OCI-LY1 (cell line): ENCODE measurements around the gene MIS18A.

ENCODE experiments used
- H2AFZ ChIP-seq: fragments of 200-600 bp; sonication (generic), shearing (Covaris generic); 2 replicates; pipeline ENCODE4 v1.6.0; 2014; ENCODE audit warnings: antibody characterized with exemption, mild to moderate bottlenecking, low read length
- H3F3A ChIP-seq: fragments of 200-600 bp; sonication (generic), shearing (Covaris generic); 2 replicates; pipeline ENCODE4 v1.6.0; 2014; ENCODE audit warnings: mild to moderate bottlenecking, antibody characterized with exemption, low read length, moderate library complexity; ENCODE audit not compliant: insufficient read depth
- H3K27ac ChIP-seq: fragments of 200-600 bp; sonication (generic); 2 replicates; pipeline ENCODE4 v1.5.1; 2014; ENCODE audit warnings: low read length, mixed run types, mild to moderate bottlenecking, low read depth; ENCODE audit not compliant: poor library complexity, severe bottlenecking
- H3K27me3 ChIP-seq: fragments of 200-600 bp; sonication (generic); 2 replicates; pipeline ENCODE4 v1.6.0; 2014; ENCODE audit warnings: antibody characterized with exemption, mild to moderate bottlenecking, low read length, moderate library complexity; ENCODE audit not compliant: insufficient read depth
- H3K36me3 ChIP-seq: fragments of 200-600 bp; sonication (generic); 2 replicates; pipeline ENCODE4 v1.6.1; 2014; ENCODE audit warnings: mild to moderate bottlenecking, antibody characterized with exemption, low read length, moderate library complexity, mixed read lengths; ENCODE audit not compliant: insufficient read depth
- H3K4me1 ChIP-seq: fragments of 200-600 bp; sonication (generic); 2 replicates; pipeline ENCODE4 v1.5.1; 2014; ENCODE audit warnings: mild to moderate bottlenecking, low read length, moderate library complexity; ENCODE audit not compliant: insufficient read depth, severe bottlenecking
- H3K4me2 ChIP-seq: fragments of 200-600 bp; sonication (generic), shearing (Covaris generic); 2 replicates; pipeline ENCODE4 v1.6.1; 2014; ENCODE audit warnings: low read length
- H3K4me3 ChIP-seq: fragments of 200-600 bp; sonication (generic); 2 replicates; pipeline ENCODE4 v1.5.1; 2014; ENCODE audit warnings: low read length, low read depth, mild to moderate bottlenecking, mixed read lengths; ENCODE audit not compliant: poor library complexity, severe bottlenecking
- H3K79me2 ChIP-seq: fragments of 200-600 bp; shearing (Covaris generic); 2 replicates; pipeline ENCODE4 v1.6.1; 2016; ENCODE audit warnings: mixed run types, low read length, mixed read lengths; ENCODE audit not compliant: insufficient read depth
- H3K9ac ChIP-seq: fragments of 200-600 bp; sonication (generic), shearing (Covaris generic); 2 replicates; pipeline ENCODE4 v1.6.1; 2014; ENCODE audit warnings: mild to moderate bottlenecking, low read length, mixed read lengths
- H3K9me2 ChIP-seq: fragments of 200-600 bp; sonication (generic), shearing (Covaris generic); 2 replicates; pipeline ENCODE4 v1.6.1; 2014; ENCODE audit warnings: low read depth, mild to moderate bottlenecking, low read length, mixed read lengths
- H3K9me3 ChIP-seq: fragments of 200-600 bp; shearing (Covaris generic); 2 replicates; pipeline ENCODE4 v1.6.1; 2014; ENCODE audit warnings: low read length, mixed read lengths
- H4K20me1 ChIP-seq: fragments of 200-600 bp; sonication (generic), shearing (Covaris generic); 2 replicates; pipeline ENCODE4 v1.6.0; 2016; ENCODE audit warnings: mild to moderate bottlenecking, low read length; ENCODE audit not compliant: insufficient read depth
- CTCF ChIP-seq: fragments of 200-600 bp; sonication (generic), shearing (Covaris generic); IDR thresholded peaks from 2 replicates; pipeline ENCODE4 v1.5.1; 2017; ENCODE audit warnings: mild to moderate bottlenecking, antibody characterized with exemption, low read length, moderate library complexity, mixed read lengths
- EZH2 ChIP-seq: fragments of 200-600 bp; sonication (generic), shearing (Covaris generic); IDR thresholded peaks from 2 replicates; pipeline ENCODE4 v1.8.0; 2017; ENCODE audit warnings: borderline replicate concordance, mixed run types, mild to moderate bottlenecking, antibody characterized with exemption, low read length, moderate library complexity, mixed read lengths

The MIS18A gene

GRCh38 chr21:32282992-32283391, 4.1 kb upstream of the MIS18A start:
- no peak overlapping the region for H3K27ac ChIP-seq

GRCh38 chr21:32281531-32281930, 2.7 kb upstream of the MIS18A start:
- TF ChIP-seq CTCF (no peak), EZH2 (no peak)
- H3K27me3 ChIP-seq, result no peaks in the 10 kb centered on the region
- H3K4me3 ChIP-seq, result no peak overlapping the region

More at GRCh38 chr21:32282992-32283391, 4.1 kb upstream of the MIS18A start:
- H3K9me2 ChIP-seq, result no peaks in the 10 kb centered on the region
- no peaks in the 10 kb centered on the region for H4K20me1 ChIP-seq
- peaks cover 4% of the 10 kb centered on the region; the same call in 1 of the 2 replicates for H3K79me2 ChIP-seq
- no peaks in the 10 kb centered on the region for H3K36me3 ChIP-seq
- H3K4me2 ChIP-seq, result no peak overlapping the region
- no peak overlapping the region for H3K4me3 ChIP-seq
- H2AFZ ChIP-seq, result no peak overlapping the region
- no peaks in the 10 kb centered on the region for H3F3A ChIP-seq
- TF ChIP-seq EZH2, result no peak
- no peak for TF ChIP-seq CTCF
- H3K4me1 ChIP-seq, result peaks cover 11% of the 10 kb centered on the region
- H3K9me3 ChIP-seq, result no peaks in the 10 kb centered on the region
- H3K9ac ChIP-seq, result no peak overlapping the region
- no peaks in the 10 kb centered on the region for H3K27me3 ChIP-seq

GRCh38 chr21:32279377-32279680, 480 bp upstream of the MIS18A start:
- no peaks in the 10 kb centered on the region for H3K9me2 ChIP-seq
- peak overlapping the region; percentile 74 for H3K9ac ChIP-seq
- H4K20me1 ChIP-seq, result no peaks in the 10 kb centered on the region
- H3K27ac ChIP-seq, result no peak overlapping the region
- 0 out of 2 replicates have a peak overlapping the region, but pooled peaks have one; percentile 1 for H2AFZ ChIP-seq
- peaks cover 19% of the 10 kb centered on the region for H3K4me1 ChIP-seq
- H3K9me3 ChIP-seq, result no peaks in the 10 kb centered on the region
- TF ChIP-seq EZH2, result no peak
- no peak for TF ChIP-seq CTCF
- no peaks in the 10 kb centered on the region; the same call in 1 of the 2 replicates for H3K36me3 ChIP-seq
- H3K4me2 ChIP-seq, result peak overlapping the region; percentile 79
- H3K79me2 ChIP-seq, result peaks cover 8% of the 10 kb centered on the region; the same call in 1 of the 2 replicates
- H3K4me3 ChIP-seq, result peak overlapping the region; percentile 79
- H3K27me3 ChIP-seq, result no peaks in the 10 kb centered on the region
- no peaks in the 10 kb centered on the region for H3F3A ChIP-seq

More at GRCh38 chr21:32281531-32281930, 2.7 kb upstream of the MIS18A start:
- no peaks in the 10 kb centered on the region for H3F3A ChIP-seq
- H3K4me2 ChIP-seq, result no peak overlapping the region
- no peaks in the 10 kb centered on the region for H4K20me1 ChIP-seq
- H3K9me3 ChIP-seq, result no peaks in the 10 kb centered on the region
- H2AFZ ChIP-seq, result no peak overlapping the region
- peaks cover 19% of the 10 kb centered on the region for H3K4me1 ChIP-seq
- no peaks in the 10 kb centered on the region for H3K36me3 ChIP-seq
- no peak overlapping the region for H3K27ac ChIP-seq
- H3K9ac ChIP-seq, result no peak overlapping the region
- H3K79me2 ChIP-seq, result peaks cover 8% of the 10 kb centered on the region; the same call in 1 of the 2 replicates
- H3K9me2 ChIP-seq, result no peaks in the 10 kb centered on the region
